HG03103 (cell line): Measurements from ENCODE around the gene SCAF11.

Source experiments
- ATAC-seq: cut with Tn5 transposase; IDR thresholded peaks from one replicate; pipeline ENCODE4 v1.9.1; 2021; ENCODE audit warnings: low read depth; ENCODE audit not compliant: unreplicated experiment

Gene SCAF11

DNA sequence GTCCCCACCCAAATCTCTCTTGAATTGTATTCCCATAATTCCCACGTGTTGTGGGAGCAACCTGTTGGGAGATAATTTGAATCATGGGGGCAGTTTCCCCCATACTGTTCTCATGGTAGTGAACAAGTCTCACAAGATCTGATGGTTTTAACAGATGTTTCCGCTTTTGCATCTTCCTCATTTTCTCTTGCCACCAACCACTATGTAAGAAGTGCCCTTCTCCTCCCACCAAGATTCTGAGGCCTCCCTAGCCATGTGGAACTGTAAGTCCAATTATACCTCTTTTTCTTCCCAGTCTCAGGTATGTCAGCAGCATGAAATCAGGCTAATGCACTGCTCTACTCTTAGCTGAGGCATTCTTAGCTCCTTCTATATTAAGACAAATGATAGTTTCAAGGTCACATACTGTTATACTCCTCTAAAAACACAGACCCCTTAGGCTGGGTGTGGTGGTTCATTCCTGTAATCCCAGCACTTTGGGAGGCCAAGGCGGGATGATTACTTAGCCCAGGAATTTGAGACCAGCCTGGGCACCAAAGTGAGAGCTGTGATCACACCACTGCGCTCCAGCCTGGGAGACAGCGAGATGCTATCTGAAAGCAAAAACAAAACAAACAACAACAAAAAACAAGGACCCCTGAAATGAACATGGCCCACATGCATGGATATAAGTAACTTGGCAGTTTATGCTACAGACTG is 3.6 kb downstream of the SCAF11 start:
- ATAC-seq = no peak

DNA sequence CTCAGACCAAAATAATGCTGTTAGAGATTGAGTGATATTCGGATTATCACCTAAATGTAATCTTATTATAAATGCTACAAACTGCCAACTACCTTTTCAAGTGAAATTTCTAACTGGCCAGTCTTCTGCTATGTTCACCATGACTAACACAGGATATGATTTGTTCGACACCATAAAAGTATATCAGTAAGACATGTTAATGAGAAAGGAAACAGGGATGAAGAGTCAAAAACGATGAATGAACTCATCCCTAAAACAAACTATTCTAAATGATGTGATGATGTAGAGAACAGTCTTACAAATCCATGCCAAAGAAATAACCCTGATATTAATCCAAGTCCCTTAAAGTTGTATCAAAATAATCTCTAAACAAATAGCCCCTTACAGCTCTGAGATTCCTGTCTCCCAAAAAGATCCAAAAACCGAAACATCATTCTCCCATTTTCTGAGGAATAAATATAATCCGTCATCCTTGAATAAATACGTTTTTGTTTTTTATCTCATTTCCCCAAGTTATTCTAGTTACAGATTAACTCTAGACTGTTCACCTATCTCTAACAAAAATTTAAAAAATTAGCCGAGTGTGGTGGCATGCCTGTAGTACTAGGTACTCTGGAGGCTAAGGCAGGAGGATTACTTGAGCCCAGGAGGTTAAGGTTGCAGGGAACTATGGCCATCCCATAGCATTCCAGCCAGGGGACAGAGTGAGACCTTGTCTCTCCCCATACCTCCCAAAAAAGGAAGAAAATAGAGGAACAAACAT is 9.1 kb downstream of the SCAF11 start:
- ATAC-seq = no peak

DNA sequence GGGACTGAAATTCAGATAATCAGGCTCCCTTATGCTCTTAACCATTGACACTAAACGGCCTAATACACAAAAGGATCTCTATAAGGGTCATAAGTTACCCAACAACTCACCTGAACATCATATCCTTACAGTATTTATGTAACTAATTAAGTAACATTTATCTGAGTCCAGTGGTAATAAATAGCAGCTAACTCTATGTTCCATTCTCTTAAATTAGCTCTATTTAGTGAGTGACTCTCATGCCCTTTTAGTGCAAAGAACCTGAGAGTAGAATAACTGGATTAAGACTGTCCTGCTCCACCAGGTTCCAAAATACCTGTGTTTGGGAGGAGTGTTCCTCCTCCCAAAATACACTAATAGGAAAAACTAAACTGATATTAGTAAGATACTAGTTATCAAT is 9.8 kb downstream of the SCAF11 start:
- no peak for ATAC-seq

DNA sequence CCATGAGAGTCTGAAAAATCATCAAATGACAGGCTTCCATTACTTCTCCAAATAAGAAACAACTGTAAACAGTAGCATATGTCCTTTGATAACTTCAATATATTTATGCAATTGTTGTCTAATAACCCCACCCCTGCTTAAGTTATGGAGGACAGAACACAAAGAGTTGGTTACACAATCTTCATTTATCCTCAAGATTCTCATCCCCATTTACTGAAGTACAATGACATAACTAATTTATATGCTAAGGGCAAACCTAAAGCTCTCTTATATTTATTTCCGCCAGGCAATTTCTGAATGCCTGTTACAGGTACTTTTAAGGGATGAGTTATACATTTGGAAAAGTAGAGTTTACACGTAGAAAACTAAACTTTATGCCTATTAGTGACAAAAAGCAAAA is 12.3 kb downstream of the SCAF11 start:
- no peak for ATAC-seq

DNA sequence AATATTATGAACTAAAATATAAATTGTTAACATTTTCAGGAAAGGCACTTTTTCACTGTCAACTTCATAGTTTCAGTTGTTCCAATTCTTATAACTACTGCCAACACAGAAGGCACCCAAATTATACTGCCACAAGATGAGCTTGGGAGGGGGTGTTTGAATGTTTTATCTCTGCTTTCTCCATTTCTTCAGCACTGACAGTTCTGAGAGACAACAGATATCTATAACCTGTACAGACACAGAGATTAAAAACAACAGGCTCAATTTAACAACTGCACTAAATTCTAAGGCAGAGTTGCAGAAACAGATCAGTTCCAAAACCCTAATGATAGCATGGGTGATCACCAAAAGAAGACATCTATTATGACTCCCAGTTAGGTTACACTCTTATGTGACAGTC is 12.8 kb downstream of the SCAF11 start:
- no peak for ATAC-seq

DNA sequence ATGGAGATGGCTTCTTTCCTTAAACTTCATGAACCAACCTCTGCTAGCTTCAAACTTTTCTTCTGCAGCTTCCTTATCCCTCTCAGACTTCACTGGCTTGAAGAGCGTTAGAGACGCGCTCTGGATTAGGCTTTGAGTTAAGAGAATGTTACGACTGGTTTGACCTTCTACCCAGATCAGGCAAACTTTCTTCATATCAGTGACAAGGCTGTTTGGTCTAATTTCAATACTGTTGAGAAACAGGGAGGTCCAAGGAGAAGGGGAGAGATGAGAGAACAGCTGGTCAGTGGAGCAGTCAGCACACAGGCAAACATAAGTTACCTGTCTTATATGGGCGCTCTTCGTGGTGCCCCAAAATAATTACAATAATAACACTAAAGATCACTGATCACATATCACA is 14.9 kb downstream of the SCAF11 start:
- ATAC-seq = no peak

DNA sequence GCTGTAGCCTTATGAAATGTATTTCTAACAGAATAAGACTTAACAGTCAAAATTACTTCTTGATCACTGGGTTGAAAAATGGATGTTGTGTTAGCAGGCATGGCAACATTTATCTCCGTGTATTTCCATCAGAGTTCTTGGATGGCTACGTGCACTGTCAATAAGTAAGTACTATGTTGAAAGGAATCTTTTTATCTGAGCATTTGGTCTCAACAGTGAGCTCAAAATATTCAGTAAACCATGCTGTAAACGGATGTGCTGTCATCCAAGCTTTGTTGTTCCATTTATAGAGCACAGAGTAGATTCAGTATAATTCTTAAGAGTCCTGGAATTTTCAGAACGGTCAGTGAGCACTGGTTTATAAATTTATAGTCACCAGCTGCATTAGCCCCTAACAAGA is 15.5 kb downstream of the SCAF11 start:
- ATAC-seq = no peak

DNA sequence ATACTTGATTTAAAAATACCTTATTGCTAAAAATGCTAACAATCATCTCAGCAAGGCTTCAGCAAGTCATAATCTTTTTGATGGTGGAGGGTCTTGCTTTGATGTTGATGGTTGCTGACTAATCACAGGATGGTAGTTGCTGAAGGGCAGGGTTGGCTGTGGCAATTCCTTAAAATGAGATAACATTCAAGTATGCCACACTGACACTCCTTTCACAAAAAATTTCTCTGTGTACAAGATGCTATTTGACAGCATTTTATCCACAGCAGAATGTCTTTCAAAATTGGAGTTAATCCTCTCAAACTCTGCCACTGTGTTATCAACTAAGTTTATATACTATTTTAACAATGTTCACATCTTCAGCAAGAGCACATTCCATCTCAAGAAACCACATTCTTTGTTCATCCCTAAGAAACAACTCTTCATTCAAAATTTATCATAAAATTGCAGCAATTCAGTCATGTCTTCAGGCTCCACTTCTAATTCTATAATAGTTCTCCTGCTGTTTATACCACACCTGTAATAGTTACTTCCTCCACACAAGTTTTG is 16.1 kb downstream of the SCAF11 start:
- no peak for ATAC-seq

DNA sequence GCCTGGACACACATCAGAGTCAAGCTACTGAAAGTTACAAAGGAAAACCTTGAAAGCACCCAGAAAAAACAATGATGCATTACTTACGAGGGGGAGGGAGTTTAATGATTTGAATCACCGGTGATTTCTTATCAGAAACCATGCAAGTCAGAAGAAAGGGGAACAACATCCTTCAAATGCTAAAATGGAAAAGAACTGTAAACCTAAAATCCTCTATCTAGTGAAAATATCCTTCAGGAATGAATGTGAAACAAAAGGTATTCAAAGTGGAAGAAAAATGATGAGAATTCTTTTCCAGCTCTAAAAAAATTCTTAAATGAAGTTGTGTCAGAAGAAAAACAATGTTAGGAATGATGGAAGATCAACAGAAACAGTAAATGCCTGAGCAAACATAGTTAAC is 16.8 kb downstream of the SCAF11 start:
- no peak for ATAC-seq

DNA sequence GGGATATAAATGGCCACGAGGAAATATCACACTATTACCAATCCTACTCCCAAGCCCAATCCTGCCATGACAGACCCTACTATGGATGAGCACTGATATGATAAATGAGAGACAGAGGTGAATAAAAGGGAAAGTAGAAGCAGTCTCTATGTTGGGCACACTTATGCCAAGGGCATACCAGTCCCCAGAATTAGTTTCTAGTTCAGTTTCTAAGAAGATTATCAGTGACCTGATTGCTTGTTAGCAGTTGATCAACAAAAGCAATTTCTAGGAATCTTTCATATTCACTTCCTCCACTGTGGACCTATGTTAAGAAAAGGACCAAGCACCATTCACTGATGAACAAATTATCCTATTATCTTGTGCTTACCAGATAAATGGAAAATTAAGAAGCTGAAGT is 20.0 kb downstream of the SCAF11 start:
- ATAC-seq = no peak

DNA sequence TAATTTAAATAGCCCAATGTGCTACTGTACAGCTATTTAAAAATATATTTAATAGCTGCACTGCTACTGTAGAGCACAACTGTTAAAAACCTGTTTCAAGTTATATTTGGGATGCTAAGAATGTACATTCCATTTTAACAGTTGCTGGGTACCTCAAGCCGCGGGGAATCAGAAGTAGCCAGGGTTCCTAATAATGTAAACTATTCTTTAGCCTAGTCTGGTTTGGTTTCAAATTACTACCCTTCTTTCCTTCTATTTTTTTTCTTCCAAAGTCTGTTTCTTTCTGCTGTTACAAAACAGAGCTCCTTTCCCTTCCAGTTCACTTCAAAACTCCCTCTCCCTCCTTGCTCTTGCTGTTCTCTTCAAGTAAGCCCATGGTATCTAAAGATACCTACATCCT is 21.3 kb downstream of the SCAF11 start:
- no peak for ATAC-seq

DNA sequence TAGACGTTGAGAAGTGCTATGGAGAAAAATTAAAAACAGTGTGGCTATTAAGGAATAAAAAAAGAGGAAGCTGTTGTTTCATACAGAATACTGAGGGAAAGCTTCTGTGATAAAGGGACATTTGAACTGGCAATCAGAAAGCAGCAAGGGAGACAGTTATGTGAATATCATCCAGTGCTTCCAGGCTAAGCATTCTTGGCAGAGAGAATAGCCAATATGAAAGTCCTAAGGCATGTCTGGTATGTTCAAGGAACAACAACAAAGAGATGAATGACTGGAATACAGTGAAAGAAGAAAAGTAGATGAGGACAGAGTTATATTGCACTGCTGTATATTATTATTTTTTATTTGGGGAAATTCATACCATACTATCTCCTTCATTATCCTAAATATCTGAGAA is 23.9 kb downstream of the SCAF11 start:
- ATAC-seq = no peak

DNA sequence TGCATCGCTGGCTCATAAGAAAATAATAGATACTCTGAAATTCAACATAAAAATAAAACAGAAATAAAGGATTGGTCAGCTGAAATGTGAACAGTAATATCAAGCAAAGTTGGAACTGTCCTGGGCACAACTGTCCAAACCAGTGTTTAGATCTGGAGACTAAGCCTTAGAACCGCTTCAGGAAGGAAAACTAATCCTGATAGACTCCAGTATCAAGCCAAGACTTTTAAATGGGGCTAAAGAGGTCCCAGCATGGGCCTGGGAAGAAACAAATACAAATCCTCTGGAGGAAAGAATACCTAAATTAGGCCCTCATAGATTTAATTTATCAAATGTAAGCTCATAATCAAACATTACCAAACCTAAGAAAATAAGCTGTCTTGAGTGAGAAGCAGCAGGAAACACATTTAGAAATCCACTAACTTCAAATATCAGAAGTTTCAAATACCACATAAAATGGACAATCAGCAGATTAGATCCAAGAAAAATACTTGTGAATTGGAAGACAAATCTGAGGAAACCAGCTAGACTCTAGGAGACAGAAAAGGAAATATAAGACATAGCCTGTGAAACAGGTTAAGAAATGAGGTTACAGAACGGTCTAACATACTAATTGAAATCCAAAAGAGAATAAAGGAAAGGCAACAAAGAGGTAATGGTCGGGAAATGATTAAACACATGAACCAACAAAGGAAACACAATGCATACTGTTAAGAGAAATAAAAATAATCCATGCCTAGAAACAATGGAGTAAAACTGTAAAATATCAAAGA is 27.6 kb downstream of the SCAF11 start:
- ATAC-seq = no peak

DNA sequence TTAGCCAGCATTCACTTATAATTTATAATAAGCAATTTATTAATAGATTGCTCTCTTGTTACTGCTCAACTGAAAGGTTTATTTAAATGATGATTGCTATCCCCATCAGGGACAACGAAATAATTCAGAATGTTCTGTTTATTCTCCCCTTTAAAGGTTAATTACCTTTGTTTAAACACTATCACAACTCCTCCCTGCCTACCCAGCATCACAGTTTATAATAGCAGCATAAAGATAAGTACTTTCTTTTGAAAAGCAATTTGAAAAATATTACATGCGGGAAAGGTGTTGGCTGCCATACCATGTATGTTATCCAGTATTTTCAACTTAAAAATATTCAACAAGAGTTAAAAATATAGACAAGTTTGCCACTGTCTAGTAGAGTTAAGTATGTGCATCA is 30.6 kb downstream of the SCAF11 start:
- no peak for ATAC-seq

DNA sequence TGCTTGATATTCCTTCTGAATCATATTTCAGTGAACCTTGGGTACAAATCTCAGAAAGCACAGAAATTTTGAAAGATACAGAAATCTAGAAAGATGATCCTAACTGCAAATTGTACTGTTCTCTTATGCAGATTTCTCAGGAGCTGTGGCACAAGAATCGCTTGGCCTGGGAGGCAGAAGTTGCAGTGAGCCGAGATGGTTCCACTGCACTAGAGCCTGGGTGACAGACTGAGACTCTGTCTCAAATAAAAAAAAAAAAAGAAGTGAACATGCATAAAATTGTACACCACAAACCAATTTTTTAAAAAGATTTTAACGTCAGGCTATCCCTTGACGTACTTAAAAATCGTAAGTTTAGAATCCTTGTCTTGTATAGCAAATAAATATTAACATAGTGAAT is 31.3 kb downstream of the SCAF11 start:
- no peak for ATAC-seq

DNA sequence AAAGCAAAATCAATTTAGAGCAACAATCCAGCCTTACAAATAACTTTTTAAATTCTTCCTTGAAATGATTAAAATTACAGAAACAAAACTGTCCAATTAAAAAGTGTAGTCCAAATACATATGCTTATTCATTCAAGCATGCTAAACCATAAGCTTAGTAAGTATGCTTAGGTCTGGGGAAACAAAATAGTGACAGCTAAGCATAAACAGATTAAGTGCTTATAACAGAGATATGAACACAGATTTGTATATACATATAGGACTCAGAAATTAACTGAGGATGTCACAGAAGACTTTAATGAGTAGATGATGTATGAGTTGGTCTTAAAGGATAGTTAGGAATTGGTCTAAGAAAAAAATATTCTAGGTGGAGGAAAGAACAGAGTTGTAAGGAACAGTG is 41.8 kb downstream of the SCAF11 start:
- no peak for ATAC-seq

DNA sequence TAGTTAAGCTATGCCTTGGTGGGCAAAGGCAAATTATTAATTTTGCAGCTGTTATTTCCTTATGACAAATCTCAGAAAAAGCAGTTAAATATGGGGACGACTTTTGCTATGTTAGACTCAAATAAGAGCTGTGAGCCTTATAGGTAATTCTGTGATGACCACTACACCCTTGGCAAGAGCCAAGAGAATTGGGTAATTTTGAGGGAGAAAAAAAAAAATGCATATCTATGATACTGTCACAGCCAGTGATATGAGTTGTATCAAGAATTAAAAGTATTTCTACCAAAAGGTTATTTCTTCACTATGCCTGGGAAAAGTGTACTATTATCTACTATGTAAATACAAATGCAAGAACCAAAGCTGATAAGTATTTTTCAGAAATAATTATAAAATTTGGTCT is 43.9 kb downstream of the SCAF11 start:
- no peak for ATAC-seq

DNA sequence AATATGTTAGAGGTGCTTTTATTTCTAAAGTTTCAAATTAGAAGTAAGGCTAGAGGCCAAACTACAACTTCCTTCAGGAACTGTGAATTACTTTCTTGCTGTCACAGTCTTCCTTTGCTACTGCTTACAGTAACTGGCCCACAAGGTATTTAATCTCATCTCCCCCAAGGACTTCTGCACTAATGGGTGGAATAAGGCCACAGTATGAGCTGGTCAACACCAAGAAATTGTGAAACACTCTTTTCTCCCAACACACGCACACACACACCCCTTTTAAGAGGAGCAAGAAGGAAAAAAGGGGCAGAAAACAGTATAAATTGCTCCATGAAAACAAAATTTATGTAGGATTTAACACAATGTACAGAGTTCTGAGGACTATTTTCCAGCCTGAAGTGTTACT is 45.6 kb downstream of the SCAF11 start:
- no peak for ATAC-seq

DNA sequence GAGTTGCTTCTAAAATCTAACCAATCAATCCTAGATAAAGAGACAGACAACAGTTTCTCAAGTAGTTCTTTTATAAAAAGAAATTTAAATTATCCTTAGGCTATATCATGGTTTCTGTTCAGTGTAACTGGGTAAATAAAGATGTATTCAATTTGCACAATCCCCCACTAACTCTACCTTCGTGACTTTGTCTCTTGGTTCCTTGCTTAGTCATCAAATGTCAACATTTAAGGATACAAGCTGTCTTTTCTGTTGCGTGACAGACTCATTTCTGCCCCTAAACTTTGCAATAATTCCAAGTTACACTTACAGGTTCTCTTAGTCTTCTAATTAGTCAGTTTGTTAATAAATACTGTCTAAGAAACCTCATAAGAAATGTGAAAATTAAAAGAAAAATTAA is 50.6 kb downstream of the SCAF11 start:
- ATAC-seq = no peak

DNA sequence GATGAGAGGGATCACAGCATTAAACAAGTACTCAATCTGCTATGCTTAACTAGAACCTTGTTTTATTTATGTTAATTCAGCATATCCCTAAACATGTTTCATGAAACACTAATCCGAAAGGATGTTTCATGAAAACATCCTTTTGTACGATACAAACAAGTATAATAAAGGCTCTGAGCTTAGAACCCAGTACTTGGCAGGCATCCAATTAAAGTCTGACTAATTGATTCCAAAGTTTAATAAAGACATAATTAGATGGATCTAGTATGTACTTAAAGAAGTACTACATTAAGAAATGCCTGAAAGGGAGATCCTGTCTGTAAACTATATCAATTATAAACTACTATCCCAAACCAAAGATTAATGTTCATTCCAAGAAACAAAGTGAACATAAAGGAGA is 51.8 kb downstream of the SCAF11 start:
- ATAC-seq = no peak

DNA sequence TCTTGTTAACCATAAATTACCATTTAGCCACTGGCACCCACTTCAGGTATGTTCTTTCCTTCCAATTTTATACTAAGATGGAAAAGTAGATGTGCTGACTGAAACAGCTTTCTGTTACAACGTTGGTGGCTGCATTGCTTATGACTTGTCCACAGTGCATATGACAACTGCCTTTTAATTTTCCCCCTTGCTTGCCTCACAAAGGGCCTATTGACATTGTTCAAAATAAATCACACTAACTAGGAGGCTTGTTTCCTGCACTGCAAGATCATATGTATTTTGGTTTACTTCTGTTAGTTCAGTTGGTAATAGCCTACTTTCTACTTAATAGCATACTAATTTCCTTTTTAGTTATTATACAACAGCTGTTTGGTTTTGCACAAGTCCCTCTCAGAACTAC is 55.4 kb downstream of the SCAF11 start:
- ATAC-seq = no peak
